HuH-7 (cell line): ENCODE data around the gene BCAR1.
"Not testable (repeated sequence)": the region's sequence is repeated elsewhere in the genome, so short reads cannot be mapped to it uniquely, and the experiment has no call there.

ENCODE experiments used
- DNase-seq: peaks from one replicate; pipeline ENCODE4 v3.0.0; 2011; ENCODE audit warnings: low spot score

The BCAR1 gene

GRCh38 chr16:75224306-75225082 is 26.9 kb downstream of the BCAR1 start:
- no peak for DNase-seq

DNA sequence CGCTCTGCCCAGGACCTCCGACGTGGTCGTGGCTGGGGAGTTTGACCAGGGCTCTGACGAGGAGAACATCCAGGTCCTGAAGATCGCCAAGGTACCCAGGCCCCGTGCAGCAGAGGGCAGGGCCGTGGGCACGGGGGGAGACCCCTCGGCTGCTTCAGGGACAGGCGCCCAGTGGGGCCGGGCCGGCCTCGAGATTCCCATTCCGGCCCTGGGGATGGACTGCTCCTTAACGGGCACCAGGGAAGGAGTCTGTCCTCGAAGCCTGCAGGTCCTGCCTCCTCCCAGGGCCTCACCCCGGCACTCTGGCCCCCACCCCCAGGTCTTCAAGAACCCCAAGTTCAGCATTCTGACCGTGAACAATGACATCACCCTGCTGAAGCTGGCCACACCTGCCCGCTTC is 28.3 kb downstream of the BCAR1 start:
- DNase-seq, result not testable (repeated sequence)

DNA sequence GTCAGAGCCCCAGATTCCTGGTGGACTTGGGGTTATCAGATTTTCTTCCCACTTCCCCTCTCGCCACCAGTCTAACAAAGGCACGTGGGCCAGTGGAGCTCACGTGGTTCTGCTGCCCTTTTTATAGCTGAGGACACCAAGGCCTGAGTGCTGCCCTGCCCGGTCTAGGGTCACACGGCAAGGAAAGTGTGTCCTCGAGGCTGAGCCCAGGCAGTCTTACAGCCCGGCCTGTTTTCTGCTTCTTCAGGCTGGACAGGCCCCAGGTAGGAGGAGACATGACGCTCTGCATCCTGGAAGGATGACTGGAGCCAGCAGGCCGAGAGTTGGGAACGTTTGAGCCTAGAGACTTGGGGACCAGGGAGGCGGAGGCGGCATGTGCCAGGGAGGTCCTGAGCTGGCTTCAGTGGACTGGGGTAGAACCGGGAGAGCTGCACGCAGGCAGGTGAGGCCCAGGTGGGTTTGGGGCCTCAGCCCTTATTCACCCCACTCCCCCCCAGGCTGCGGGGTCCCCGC is 29.1 kb downstream of the BCAR1 start:
- no peak for DNase-seq

DNA sequence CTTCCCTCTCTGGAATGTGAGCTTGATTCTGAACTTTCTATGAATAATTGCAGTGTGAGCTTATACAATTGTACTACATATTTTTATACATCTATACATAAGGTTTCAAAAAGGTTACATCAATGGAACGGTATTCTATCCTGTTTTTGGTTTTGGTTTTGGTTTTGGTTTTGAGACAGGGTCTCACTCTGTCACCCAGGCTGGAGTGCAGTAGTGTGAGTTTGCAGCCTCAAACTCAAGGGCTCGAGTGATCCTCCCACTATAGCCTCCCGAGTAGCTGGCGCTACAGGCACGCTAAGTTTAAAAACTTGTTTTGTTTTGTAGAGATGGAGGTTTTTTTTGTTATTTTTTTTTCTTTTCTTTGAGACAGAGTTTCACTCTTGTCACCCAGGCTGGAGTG is 31.6 kb downstream of the BCAR1 start:
- no peak for DNase-seq

GRCh38 chr16:75219088-75219487 is 32.3 kb downstream of the BCAR1 start:
- DNase-seq, result no peak

GRCh38 chr16:75218256-75219076 is 33.0 kb downstream of the BCAR1 start, which contains the start of gene CTRB1:
CTRB1 (plus strand) TSS chr16:75218988; CDS start chr16:75219008, 20 bp downstream.
- DNase-seq, result no peak

DNA sequence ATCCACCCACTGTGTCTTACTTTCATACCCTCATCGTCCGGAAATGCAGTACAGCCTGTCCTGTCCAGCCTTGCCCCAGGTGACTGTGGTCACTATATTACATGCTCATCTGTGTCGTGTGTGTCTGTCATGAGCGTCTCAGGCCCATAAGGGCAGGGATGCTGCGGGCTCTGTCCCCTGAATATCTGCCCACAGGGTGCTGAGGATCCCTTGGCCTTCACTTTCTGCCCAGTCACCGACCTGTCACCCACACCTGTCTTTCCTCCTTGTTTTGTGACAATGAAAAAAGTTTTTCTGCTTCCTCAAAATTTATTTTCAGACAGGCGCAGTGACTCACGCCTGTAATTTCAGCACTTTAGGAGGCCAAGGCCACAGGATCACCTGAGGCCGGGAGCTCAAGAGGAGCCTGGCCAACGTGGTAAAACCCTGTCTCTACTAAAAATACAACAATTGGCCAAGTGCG is 34.0 kb downstream of the BCAR1 start:
- no peak for DNase-seq

GRCh38 chr16:75216576-75216975 is 34.8 kb downstream of the BCAR1 start:
- no peak for DNase-seq

- no peak for DNase-seq
Observed at GRCh38 chr16:75216127-75216526, 35.3 kb downstream of the BCAR1 start.

GRCh38 chr16:75211286-75211685 is 40.1 kb downstream of the BCAR1 start:
- not testable (repeated sequence) for DNase-seq

GRCh38 chr16:75209944-75210343 is 41.5 kb downstream of the BCAR1 start:
- DNase-seq, result no peak

GRCh38 chr16:75209514-75209913 is 41.9 kb downstream of the BCAR1 start:
- not testable (repeated sequence) for DNase-seq

DNA sequence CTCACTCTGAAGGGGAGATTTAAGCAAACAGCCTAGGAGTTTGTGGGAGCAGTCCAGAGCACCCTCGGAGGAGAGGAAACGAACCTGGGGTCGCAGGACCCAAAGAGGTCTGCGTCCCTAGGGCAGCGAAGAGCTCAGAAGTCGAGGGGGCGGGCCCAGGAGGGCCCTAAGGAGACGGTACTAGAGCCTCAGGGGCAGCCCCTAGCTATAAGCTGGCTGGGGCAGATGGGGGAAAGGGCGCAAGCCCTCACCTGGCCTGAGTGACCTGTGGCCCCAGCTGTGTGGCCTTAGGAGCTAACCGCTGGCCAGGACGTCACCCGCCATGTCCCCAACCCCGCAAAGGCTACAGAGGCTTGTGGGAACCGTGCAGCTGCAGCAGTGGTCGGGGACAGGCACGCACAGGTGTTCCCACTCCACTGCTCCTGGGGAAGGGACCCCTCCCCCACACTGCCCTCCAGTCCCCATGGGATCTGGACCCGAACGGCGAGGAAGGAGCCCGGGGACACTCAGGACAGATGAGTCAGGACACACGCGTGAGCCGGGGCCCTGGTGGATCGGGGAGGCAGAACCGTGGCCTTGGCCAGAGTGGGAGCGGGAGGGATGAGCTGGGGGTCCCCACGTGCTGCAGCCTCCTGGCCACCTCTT is 42.4 kb downstream of the BCAR1 start:
- no peak for DNase-seq

DNA sequence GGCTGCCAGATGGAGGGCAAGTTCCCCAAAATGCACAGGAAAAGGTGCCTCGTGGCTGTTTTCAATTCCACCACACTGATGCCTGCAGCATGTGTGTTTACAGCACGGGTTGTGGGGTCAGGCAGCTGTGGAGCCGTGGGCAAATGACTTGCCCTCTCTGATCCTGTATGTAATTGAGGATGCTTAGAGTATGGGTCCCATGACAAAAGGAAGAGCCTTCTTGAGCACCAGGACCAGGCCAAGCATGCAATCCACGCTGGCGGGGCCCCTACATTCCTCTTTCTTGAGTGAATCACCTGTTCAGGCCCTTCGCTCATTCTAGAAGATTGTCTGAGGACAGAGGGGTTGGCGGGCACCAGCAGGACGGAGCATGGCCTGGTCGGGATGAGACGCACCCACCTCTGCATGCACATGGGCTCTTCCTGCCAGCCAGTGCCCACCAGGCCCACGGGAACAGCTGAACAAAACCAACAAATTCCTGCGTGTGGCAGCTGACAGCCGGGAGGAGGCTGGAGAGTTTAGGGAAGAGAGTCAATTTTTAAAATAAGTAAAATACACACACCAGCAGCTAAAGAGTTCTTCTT is 43.1 kb downstream of the BCAR1 start:
- no peak for DNase-seq

GRCh38 chr16:75207831-75208230 is 43.6 kb downstream of the BCAR1 start:
- no peak for DNase-seq

DNA sequence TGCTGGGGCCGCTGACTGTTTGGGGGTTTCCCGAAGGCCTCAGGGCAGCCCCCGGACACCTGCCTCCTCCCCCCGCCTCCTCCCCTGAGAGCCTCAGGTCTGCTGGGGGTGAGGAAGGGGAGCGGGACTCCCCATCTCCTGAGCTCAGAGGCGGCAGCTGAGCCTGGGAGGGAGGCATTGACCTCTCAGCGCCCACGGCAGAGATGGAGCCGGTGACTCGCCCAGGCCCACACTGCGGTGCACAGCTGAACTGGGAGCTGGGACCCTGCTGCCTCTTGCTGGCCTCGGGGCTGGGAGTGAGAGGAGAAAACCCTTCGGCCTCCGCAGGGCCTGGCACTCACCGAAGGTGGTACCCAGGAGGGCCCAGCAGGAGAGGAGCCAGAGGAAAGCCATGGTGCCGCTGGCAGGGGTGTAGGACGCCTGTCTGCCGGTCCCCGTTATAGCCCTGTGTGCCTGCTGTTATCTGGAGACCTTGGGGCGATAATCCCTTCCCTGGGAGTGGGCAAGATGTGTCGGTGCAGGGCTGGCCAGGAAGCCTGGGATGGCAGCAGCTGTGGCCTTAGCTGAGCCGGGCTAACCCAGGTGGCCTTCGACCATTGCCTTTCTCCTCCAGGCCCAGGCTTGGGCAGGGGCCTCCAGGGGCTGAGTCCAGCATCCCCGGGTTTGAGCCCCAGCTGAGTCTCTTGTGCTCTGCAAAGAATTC is 44.5 kb downstream of the BCAR1 start, which contains the start of gene CTRB2:
CTRB2 (minus strand) TSS at position 413 of the 703 bp plus-strand sequence; CDS start at position 393, 20 bp downstream.
- DNase-seq, result no peak

DNA sequence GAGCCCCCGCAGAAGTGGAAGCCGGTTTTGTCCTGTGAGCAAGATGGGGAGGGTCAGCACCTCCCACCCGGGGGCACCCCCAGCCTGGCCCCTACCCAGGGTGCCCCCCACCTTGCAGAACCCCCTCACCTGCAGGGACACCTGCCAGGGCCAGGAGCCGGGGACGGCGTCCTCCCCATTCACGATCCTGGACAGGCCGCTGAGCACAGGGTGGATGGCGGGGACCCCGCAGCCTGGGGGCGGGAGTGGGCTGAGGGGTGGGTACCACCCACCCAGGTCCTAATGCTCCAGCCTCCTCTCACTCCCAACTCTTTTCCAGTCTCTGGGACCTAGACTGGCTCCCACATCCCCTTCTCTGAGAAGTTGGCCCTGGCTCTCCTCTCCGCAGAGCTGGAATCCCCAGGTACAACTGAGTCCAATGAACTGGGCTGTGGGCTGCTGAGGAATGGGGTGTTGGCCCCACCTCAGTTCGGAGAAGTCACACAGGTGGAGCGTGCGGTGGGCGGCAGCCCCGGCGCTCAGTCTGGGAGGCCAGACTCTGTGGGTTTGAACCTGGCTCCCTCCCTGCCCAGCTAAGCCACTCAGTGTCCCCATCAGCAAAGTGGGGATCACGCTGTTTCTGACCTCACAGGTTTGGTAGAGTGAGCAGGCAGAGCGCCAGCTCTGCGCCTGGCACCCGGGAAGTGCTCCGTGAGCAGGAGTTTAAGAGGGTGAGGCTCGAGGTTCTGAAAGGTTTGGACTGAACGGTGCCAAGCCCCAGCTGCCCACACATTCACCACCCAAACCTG is 45.3 kb downstream of the BCAR1 start:
- not testable (repeated sequence) for DNase-seq

DNA sequence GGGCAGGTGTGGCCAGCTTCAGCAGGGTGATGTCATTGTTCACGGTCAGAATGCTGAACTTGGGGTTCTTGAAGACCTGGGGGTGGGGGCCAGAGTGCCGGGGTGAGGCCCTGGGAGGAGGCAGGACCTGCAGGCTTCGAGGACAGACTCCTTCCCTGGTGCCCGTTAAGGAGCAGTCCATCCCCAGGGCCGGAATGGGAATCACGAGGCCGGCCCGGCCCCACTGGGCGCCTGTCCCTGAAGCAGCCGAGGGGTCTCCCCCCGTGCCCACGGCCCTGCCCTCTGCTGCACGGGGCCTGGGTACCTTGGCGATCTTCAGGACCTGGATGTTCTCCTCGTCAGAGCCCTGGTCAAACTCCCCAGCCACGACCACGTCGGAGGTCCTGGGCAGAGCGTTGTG is 46.0 kb downstream of the BCAR1 start:
- not testable (repeated sequence) for DNase-seq

DNA sequence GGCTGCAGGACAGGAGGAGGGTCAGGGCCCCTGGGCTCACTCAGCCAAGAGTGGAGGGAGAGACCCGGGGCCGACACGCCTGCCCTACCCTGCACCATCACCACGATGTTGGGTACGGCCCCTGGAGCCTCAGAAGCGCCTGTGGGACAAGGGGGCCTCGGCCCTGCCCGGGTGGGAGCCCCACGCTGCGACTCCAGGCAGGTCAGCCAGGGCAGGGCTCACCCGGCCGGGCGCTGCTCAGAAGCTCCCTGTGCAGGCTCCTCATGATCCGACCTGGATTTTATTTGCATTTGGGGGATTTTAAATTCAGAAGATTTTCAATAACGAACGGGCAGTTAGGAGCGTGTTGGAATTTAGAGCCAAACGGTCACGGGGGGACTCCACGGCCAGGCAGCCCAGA is 46.5 kb downstream of the BCAR1 start:
- not testable (repeated sequence) for DNase-seq

DNA sequence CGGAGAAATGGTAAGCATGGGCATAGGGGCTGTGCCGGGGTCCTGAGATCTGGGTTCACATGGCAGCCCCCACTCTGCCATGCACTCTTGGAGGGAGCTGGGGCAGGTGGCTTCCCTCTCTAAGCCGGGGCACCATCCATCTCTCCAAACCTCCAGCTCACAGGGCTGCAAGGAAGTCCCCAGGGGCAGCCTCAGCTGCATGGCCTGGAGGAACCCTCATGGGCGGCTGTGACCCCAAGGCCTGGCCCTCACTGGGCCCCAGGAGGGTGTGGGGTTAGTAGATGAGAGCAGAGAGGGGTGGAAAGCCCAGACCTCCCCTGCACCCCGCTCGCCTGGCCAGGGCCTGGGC is 47.0 kb downstream of the BCAR1 start:
- no peak for DNase-seq
